8988T (cell line): ENCODE measurements around the gene ALG8.
A peak's percentile ranks its signal among the peaks of the same experiment; 100 is the strongest.
"Not testable (repeated sequence)": the region's sequence is repeated elsewhere in the genome, so short reads cannot be mapped to it uniquely, and the experiment has no call there.

Experiments
- DNase-seq: peaks from one replicate; pipeline ENCODE4 v3.0.0; 2011

Gene ALG8

DNA sequence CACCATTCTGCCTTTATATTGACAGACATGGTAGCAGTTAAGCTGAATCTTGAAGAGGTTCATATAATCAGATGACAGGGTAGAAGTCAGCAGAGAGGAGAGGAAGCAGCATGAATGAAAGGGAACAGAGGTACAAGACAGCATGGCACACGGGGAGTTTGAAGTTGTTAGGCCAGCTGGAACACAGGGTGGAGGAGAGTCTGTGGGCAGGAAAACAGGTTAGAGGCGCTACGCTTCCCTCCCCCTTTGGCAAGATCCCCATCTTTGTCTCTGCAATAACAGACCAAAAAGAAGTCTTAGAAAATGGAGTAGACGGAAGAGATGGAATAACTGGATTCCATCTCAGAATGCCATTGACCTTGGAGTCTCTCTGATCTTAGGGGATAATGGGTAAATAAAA, 39.8 kb downstream of the ALG8 start:
- no peak for DNase-seq

DNA sequence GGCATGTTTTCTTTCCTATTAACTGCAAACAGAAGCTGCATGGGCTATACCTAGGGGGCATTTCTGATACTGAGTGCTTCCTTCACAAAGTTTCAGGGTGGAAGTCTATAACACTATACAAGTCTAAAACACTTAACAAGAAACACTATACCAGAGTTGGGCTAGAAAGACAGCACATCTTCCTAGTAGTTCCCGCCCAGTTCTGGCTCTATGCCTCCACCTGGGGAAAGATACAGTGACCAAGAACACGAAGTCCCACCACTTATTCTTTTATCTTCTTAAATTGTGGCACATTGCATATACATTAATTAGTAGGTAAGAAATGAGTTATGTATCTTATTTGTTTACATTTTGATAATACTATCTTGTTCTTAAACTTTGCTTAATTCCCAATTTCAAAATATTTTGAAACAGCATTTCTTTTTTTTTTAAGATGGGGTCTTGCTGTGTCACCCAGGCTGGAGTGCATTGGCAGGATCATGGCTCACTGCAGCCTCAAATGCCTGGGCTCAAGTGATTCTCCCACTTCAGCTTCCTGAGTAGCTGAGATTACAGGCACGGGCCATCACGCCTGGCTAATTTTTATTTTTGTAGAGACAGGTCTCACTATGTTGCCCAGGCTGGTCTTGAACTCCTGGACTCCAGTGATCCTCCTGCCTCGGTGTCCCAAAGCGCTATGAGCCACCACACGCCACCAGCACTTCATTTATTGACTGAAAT, 41.6 kb downstream of the ALG8 start:
- no peak for DNase-seq

DNA sequence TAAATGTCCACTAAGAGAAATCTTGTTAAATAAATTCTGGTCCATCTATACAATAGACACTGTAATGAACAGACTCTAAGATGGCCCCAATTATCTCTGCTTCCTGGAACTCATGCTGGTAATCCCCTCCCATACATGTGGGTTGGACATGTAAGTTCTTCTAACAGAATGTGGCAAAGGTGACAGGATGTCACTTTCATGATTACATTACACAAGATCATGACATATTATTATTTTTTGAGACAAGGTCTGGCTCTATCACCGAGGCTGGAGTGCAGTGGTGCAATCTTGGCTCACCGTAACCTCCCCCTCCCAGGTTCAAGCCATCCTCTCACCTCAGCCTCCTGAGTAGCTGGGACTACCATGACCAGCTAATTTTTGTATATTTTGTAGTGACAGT, 45.2 kb downstream of the ALG8 start:
- no peak for DNase-seq

DNA sequence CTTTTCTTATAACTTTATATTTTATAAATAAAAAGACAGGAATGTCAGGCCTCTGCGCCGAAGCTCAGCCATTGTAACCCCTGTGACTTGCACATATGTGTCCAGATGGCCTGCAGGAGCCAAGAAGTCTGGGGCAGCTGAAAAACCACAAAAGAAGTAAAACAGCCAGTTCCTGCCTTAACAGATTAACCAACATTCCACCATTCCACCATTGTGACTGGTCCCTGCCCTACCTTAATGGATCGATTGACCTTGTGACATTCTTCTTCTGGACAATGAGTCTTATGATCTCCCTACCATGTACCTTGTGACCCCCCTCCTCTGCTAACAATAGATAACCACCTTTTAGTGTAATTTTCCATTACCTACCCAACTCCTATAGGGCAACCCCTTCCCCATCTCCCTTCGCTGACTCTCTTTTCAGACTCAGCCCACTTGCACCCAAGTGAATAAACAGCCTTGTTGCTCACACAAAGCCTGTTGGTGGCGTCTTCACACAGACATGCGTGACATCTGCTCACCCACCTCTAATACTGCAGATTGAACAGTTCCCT, 52.8 kb downstream of the ALG8 start:
- not testable (repeated sequence) for DNase-seq

DNA sequence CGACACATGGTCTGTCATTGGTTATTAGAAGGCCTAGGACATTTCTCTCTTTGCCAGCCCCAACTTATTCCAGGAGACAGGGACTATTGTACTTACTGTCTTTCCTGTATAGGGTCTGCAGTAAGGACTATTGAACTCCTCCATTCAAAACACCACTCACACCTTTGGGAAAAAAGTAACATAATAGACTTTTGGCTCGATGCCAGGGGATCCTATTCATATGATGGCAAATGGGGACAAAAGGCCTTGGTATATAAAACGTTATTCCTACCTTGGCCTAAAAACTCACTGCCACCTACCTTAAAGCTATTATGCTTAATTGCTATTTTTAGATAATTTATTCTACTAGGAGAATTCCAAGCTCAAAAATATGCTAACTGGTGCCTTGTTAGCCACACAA, 53.5 kb downstream of the ALG8 start:
- no peak for DNase-seq

DNA sequence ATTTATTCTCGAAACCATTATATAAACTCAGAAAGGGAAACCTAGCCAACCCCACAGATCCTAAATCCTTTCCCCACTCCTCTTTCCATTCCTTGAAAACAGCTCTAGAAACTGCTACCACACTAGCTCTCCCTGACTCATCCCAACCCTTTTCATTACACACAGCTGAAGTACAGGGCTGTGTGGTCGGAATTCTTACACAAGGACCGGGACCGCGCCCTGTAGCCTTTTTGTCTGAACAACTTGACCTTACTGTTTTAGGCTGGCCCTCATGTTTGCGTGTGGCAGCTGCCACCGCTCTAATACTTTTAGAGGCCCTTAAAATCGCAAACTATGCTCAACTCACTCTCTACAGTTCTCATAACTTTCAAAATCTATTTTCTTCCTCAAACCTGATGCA, 54.9 kb downstream of the ALG8 start:
- DNase-seq: not testable (repeated sequence)

DNA sequence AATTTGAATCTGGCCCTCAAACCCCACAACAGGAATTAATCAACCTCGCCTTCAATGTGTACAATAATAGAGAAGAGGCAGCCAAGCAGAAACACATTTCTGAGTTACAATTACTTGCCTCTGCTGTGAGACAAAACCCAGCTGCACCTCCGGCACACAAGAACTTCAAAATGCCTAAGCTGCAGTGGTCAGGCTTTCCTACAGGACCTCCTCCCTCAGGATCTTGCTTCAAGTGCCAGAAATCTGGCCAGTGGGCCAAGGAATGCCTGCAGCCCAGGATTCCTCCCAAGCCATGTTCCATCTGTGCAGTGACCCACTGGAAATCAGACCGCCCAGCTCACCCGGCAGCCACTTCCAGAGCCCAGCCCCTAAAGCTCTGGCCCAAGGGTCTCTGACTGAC, 56.4 kb downstream of the ALG8 start:
- no peak for DNase-seq

DNA sequence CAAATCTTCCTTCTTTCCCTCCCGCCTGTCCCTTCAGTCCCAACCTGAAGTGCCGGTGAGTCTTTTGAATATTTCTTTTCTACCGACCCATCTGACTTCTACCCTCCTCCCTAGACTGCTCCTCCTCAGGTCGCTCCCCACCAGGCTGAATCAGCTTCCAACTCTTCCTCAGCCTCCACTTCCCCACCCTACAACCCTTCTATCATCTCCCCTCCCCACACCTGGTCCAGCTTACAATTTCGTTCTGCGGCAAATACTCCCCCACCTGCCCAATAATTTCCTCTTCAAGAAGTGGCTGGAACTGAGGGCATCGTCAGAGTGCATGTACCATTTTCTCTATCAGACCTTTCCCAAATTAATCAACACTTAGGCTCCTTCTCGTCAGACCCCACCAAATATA, 57.3 kb downstream of the ALG8 start:
- no peak for DNase-seq

DNA sequence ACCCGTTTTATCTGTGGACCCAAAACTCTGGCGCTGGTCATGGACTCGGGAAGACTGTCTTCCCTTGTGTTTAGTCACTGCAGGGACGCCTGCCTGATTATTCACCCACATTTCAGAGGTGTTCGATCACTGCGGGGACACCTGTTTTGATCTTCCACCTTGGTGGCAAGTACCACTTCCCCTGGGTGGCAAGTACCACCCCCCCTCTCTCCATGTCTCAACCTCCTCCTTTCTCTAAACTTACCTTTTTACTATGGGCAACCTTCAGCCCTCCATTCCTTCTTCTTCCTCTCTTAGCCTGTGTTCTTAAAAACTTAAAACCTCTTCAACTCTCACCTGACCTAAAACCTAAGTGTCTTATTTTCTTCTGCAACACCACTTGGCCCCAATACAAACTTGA, 57.8 kb downstream of the ALG8 start:
- DNase-seq: no peak

DNA sequence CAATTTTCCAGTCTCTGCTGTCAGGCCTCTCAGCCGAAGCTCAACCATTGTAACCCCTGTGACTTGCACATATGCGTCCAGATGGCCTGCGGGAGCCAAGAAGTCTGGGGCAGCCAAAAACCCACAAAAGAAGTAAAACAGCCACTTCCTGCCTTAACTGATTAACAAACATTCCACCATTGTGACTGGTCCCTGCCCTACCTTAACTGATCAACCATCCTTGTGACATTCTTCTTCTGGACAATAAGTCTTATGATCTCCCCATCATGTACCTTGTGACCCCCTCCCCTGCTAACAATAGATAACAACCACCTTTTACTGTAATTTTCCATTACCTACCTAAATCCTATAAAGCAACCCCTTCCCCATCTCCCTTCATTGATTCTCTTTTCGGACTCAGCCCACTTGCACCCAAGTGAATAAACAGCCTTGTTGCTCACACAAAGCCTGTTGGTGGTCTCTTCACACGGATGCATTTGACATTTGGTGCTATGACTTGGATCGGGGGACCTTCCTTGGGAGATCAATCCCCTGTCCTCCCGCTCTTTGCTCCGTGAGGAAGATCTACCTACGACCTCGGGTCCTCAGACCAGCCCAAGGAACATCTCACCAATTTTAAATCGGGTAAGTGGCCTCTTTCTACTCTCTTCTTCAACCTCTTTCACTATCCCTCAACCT, 58.5 kb downstream of the ALG8 start:
- no peak for DNase-seq

DNA sequence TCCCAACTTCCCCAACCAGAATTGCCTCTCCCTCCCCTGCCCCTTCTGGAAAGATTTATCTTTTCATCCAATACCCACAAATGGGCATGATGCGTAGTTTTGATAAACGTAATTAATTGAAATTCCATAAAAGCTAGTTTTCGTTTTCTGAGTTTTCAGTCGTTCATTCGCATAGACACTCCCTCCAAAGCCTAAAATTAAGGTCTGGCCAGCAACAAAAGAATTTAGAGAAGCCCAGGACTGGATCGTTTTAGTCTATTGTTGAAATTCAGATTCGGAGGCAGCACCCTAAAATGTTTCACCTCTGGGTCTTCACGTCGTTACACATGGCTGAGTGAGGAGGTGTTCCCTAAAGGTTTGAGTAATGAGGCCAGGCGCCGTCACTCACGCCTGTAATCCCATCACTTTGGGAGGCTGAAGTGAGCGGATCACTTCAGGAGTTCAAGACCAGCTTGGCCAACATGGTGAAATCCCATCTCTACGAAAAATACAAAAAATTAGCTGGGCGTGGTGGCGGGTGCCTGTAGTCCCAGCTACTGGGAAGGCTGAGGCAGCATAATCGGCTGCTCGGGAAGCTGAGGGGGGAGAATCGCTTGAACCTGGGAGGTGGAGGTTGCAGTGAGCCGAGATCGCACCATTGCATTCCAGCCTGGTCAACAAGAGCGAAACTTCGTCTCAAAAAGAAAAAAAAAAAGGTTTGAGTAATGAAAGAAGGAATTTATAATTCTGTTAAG, 59.2 kb downstream of the ALG8 start:
- no peak for DNase-seq

DNA sequence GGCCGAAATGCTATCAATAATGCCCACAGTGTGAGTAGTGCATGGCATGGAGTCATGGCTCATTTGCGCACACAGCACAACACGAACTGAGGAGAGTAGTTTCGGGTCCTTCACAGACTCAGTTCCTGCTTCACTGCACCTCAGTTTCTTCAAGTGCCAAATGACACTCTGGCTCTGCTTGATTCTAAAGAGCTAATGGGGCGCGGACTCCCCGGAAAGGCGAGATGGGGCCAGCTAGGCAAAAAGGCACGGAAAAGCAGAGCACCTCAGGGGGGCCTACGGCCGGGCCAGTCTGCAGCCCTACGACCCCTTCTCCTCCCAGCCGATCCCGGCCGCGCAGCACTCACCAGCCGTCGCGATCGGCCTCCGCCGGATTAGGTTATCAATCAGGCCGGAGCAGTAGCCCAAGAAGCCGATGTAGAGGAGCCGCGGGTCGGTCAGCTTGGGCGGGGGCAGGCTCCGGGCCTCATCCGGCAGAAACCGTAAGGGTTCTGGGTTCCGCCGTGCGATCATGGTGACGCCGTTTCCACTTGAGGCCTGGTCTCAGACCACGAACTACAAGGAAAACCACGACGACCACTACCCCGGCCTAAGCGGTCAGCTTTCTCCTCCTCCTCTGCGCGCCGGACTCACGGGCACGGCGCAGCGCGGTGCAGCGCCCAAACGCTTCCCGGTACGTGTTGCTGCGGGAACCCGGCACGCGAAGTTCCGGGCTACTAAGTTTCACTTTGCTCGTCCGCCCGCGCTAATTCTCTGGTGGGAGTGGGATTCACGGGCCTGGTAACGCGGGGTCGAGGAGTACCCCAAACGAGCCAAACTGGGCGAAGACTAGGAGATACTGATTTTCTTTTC, 60.0 kb downstream of the ALG8 start, which contains the start of gene NDUFC2:
Gene NDUFC2, minus strand, starts transcription at position 631 of the 852 bp plus-strand sequence. Its CDS starts 118 bp downstream, at position 513.
- DNase-seq: peak; percentile 67

DNA sequence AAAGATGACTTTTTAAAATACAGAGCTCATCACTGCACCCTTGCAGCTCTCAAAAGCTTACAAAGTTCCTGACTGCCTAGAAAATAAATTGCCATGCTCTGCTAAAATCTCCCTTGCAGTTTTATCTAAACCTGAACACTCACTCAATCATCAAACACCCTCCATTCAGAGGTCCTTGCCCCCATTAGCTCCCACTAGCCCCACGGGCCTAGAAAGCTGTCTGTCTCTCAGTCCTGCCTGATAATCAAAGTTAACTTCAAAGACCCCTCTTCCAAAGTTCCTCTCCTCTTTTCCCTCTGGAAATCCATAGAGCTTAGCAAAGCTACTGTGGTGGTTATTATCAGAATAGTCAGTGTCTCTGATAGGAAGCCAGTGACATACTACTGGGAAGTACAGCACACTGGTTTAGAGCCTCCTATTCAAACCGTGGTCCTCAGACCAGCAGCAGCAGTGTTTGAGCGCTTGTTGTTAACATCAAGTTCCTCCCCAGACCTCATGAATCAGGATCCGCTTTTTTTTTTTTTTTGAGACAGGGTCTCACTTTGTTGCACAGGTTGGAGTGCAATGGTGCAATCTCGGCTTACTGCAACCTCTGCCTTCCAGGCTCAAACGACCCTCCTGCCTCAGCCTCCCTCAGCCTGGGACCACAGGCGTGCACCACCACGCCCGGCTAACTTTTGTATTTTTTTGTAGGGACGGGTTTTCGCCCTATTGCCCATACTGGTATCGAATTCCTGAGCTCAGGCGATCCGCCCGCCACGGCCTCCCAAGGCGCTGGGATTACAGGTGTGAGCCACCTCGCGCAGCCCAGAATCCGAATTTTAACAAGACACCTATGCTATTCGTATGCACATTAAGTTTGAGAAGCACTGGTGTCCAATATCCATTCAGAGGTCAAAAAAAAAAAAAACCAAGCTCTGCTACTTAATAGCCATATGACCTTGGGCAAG, 60.9 kb downstream of the ALG8 start:
- no peak for DNase-seq

DNA sequence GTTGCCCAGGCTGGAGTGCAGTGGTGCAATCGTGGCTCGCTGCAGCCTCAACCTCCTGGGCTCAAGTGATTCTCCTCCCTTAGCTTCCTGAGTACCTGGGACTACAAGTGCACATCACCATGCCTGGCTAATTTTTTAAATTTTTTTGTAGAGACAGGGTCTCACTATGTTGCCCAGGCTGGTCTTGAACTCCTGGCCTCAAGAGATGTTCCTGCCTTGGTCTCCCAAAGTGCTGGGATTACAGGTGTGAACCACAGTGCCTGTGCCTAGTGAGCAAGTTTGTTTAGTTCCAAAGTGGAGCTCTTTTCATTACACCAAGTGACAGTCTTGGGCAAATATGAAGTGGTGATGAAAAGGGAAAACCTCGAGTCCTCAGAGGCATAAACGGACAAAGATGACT, 61.8 kb downstream of the ALG8 start:
- DNase-seq: not testable (repeated sequence)

DNA sequence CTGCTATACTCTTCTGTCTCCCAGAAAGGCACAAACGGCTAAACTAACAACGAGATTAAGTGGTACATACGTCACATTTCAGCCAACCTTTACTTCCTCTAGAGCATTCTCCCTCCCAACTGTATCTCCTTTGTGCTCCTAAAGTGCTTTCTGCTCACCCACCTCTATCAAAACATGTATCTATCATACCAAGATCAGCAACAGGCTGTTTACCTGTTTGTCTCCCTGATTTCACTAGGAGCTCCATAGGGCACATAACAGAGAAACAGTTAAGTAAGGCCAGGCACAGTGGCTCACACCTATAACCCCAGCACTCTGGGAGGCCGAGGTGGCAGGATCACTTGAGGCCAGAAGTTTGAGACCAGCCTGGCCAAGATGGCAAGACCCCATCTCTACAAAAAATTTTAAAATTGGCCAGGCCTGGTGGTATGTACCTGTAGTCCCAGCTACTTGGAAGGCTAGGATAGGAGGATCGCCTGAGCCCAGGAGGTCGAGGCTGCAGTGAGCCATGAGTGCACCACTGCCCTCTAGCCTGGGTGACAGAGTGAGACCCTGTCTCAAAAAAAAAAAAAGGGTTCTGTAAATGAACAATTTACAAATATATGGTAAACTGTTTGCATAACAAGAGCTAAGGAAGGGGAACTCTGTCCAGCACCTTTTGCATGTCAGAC, 62.6 kb downstream of the ALG8 start:
- DNase-seq: no peak

DNA sequence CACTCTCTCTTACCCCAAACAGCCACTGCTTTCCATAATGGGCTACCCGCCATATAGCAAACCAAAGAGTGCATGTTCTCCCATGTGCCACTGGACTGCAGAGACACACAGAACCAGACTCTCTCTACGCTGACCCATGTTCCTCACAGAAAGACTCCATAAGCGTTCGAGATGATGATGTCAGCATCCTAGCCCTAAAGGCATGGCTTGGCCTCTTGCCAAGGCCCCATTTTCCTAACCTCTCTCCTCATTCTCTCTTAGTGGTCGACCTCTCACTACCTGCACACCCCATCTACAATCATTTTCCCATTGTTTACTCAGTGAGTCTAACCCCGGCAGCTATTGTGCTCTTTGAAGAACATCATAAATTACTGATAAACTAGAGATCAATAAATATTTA, 64.7 kb downstream of the ALG8 start:
- no peak for DNase-seq

DNA sequence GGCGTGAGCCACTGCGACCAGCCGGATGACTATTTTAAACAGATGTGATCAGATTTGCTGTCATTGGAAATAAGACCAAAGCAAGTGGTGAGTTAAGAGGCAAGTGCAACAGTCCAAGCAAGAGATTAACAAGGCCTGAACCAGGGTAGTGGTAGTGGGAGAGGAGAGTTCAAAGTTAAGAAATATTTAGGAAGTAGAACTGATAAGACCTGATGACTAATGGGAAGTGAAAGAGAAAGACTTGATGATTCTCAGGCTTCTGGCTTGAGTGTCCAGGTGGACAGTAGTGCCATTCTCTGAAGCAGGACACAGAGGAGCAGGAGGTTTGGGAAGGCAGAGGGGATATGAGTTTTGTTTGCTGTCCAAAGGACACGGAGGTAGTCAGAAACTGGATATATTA, 67.0 kb downstream of the ALG8 start:
- DNase-seq: no peak

DNA sequence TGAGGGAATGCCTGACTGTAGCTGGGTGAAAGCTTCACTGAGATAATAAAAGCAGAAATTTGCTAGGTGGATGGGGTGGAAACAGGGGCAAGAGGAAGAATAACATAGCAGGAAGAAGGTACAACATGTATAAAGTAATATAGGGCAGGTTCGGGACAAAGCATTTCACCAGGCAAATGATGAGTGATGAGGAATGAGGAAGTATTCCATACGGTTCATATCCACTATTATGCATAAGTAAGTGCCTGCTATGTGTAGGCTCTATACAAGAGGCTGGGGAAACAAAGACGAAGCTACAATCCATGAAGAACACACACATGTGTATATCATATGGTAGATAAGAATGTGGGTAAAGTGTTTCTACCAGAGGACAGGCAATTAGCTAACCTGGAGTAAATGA, 67.7 kb downstream of the ALG8 start:
- no peak for DNase-seq

DNA sequence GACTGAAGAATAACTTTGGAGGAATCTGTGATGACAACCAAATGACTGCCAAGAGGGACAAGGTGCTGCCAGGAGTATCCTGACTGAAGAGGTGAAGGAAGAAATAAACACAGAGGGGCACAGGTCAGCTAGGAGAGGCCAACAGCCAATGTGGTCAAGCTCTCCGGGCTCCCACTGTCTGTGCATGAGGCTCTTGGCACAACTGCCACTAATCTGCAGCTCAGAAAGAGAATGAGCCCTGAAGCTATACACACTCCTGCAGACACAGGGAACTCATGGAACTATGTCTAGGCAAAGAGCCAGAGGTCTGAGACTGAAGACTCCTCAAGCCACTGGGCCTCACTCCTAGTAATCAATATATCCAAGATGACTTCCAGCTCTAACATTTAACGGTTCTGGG, 68.8 kb downstream of the ALG8 start:
- no peak for DNase-seq

DNA sequence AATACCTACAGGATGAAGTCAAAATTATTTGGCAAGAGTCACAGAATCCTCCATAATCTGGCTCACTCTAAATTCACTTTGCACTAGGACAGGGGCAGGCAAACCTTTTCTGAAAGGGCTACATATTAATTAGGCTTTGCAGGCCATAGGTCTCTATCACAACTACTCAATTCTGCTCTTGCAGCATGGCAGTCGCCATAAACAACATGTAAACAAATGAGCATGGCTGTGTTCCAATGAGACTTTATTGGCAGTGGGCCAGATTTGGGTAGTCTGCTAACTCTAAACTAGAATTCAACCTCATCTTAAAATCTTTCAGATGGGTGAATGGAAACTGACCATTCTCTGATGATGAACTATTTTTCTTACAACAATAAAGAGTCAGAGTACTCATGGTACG, 70.0 kb downstream of the ALG8 start:
- DNase-seq: no peak

DNA sequence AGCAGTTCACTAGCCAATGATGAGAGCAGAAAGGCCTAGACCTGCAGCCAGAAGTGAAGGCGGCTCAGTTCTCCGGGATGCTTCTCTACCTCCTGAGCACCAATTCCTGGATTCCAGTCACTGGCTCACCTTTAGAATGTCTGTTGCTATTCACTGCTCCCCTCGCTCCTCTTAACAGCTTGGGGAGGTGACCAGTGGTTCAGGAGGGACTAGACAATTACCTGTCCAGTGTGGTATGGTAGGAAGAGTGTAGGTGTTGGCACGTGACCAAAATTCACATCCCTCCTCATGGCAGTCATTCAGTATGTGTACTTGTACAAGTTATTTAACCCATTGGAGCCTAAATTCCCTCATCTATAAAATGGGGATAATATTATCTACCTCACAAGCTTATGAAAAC, 71.7 kb downstream of the ALG8 start:
- DNase-seq: no peak
